HFF-Myc (cell line): ENCODE results near the gene RAB41.
"Not testable (repeated sequence)": the region's sequence is repeated elsewhere in the genome, so short reads cannot be mapped to it uniquely, and the experiment has no call there.

Experiments
- DNase-seq: peaks from one replicate; pipeline ENCODE4 v3.0.0-alpha.2; 2011; ENCODE audit warnings: low read depth; ENCODE audit errors: extremely low read depth
- H3K4me3 ChIP-seq: replicated peaks from 2 replicates; pipeline ENCODE4 v1.5.1; 2011; ENCODE audit warnings: low read depth, mild to moderate bottlenecking, control low read depth, low read length
- TF ChIP-seq, protein P1 (sequence below): IDR thresholded peaks from 2 replicates; pipeline ENCODE4 v1.5.1; 2012; ENCODE audit warnings: mild to moderate bottlenecking, low read depth, low read length, control low read depth; ENCODE audit errors: missing control alignments

RAB41 gene

DNA sequence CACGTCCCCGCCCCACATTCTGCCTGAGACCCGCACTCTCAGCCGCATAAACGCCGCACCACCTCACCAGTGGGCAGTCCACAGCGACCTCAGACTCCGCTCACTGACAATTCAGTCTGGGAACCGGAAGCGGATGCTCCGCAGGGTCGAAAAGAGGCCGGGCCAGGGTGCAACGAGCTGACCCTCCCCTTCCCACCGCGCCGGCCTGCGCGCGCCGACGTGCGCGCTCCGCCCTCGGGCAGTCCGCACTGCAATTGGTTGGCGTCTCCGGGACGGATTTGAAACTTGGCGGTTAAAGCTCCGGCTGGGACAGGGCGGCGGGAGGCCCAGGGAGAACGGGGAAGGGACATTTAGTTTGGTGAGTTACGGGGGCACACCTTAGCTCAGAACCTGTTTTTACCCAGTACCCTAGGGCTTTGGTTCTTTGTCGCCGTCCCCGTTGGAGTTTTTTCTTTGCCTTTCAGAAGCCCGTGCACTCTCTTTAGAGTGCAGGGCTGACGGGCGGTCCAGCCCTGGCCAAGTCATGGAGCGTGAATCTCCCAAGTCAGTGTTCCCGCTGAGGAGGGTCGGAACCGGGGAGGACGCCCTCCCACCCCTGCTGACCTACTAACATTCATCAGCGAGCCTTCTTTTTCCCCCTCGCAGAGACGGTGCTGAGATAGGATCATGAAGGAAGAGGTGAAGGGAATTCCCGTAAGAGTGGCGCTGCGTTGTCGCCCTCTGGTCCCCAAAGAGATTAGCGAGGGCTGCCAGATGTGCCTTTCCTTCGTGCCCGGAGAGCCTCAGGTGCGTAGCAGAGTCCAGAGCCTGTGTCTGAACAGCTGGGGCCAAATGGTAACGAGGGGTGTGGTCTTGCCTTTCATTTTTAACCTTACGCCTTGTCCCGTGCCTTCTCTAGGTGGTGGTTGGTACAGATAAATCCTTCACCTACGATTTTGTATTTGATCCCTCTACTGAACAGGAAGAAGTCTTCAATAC, 8.1 kb downstream of the RAB41 start, which contains the start of the genes KIF4A and PDZD11:
TSS of gene KIF4A (plus strand) at position 312 of the 978 bp plus-strand sequence. CDS start at position 667, 355 bp downstream.
TSS of gene PDZD11 (minus strand) at position 135 of the 978 bp plus-strand sequence. CDS start 586 bp downstream, outside the sequence.
- peak within 1 kb of the TSS; percentile 64 for H3K4me3 ChIP-seq
- TF ChIP-seq, protein P1, sequence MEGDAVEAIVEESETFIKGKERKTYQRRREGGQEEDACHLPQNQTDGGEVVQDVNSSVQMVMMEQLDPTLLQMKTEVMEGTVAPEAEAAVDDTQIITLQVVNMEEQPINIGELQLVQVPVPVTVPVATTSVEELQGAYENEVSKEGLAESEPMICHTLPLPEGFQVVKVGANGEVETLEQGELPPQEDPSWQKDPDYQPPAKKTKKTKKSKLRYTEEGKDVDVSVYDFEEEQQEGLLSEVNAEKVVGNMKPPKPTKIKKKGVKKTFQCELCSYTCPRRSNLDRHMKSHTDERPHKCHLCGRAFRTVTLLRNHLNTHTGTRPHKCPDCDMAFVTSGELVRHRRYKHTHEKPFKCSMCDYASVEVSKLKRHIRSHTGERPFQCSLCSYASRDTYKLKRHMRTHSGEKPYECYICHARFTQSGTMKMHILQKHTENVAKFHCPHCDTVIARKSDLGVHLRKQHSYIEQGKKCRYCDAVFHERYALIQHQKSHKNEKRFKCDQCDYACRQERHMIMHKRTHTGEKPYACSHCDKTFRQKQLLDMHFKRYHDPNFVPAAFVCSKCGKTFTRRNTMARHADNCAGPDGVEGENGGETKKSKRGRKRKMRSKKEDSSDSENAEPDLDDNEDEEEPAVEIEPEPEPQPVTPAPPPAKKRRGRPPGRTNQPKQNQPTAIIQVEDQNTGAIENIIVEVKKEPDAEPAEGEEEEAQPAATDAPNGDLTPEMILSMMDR: no peak
- DNase-seq: peak; percentile 40

DNA sequence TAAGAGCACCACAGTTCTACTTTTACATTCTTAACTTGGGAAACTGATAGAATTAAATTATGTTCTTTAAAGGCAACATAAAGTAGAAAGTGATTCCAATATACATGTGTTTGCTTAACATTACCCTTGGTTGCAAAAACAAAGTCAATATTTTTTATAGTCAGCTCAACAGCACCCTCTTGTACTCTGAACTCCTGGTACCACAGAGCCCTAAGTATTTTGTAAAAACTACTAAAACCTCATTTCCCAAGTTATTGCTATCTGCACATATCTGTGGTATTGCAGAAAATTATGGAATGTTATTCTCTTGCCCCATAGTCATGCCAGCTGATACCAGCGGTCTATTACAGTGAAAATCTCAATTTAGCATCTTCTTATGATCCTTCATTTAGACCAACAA, 10.8 kb downstream of the RAB41 start:
- no peak for DNase-seq
- peak overlapping the region; percentile 11; the same call in 1 of the 2 replicates for H3K4me3 ChIP-seq
- TF ChIP-seq, protein P1: no peak

DNA sequence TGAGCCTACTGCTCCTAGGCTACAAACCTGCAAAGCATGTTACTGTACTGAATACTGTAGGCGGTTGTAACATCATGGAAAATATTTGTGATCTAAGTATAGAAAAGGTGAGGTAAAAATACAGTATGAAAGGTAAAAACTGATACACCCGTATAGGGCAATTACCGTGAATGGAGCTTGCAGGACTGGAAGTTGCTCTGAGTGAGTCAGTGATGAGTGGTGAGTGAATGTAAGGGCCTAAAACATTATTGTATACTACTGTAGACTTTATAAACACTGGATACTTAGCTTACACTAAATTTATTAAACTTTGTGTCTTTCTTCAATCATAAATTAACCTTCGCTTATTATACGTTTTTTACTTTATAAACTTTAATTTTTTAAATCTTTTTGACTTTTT, 11.6 kb downstream of the RAB41 start:
- no peak for DNase-seq
- H3K4me3 ChIP-seq: no peak overlapping the region
- TF ChIP-seq, protein P1: no peak

GRCh38 chrX:70301716-70302115, 19.7 kb downstream of the RAB41 start:
- TF ChIP-seq, protein P1: no peak
- DNase-seq: no peak
- H3K4me3 ChIP-seq: no peak overlapping the region

- no peak for DNase-seq
- TF ChIP-seq, protein P1: no peak
- no peak overlapping the region for H3K4me3 ChIP-seq
Observed at GRCh38 chrX:70313503-70313902, 31.5 kb downstream of the RAB41 start.

DNA sequence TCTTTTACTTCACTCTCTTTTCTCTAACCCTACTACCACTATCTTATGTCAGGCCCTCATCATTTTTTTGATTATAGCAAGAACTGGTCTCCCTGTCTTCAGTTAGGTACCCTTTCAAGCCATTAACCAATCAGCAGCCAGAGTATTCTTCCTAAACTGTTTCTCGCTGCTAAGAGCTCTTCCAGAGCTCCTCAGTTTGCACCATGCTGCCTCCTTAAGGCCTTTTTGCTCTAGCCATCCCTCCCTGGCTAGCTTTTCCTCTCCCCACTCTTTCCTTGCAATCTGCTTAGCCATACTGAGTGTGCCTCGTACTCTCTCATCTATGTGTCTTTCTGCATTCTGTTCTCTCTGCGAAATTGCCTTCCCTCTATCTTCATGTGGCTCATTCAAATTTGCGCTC, 40.8 kb downstream of the RAB41 start:
- no peak for DNase-seq
- TF ChIP-seq, protein P1: no peak
- H3K4me3 ChIP-seq: no peak overlapping the region

DNA sequence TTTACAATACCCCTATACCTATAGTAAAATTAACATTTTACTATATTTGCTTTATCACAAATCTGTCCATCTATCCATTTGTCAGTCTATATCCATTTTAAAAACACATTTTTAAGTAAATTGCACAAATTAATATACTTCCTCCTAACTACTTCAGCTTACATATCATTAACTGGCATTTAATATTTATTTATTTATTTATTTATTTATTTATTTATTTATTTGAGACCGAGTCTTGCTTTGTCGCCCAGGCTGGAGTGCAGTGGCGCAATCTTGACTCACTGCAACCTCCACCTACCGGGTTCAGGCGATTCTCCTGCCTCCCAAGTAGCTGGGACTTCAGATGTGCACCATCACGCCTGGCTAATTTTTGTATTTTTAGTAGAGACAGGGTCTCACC, 41.7 kb downstream of the RAB41 start:
- not testable (repeated sequence) for DNase-seq, H3K4me3 ChIP-seq
